DND-41 (cell line): ENCODE data around the gene ULK1.

Experiments
- ATAC-seq: fragments of 200-7000 bp; cut with Tn5 transposase; 3 replicates; pipeline ENCODE4 v1.9.1; 2021; ENCODE audit warnings: low read depth; ENCODE audit not compliant: insufficient read depth
- DNase-seq: peaks from one replicate; pipeline ENCODE4 v3.0.0-alpha.2; 2020
- H2AFZ ChIP-seq: 2 replicates; pipeline ENCODE4 v1.6.0; 2012; ENCODE audit warnings: low read depth, low read length
- H3K27ac ChIP-seq: 2 replicates; pipeline ENCODE4 v1.5.1; 2012; ENCODE audit warnings: low read length, inconsistent platforms
- H3K27me3 ChIP-seq: fragments of 200-600 bp; sonication (generic); 2 replicates; pipeline ENCODE4 v1.6.0; 2012; ENCODE audit warnings: low read length, mild to moderate bottlenecking, inconsistent platforms; ENCODE audit not compliant: insufficient read depth, poor library complexity
- H3K36me3 ChIP-seq: 2 replicates; pipeline ENCODE4 v1.5.1; 2012; ENCODE audit warnings: low read length, inconsistent platforms; ENCODE audit not compliant: insufficient read depth
- H3K4me1 ChIP-seq: 2 replicates; pipeline ENCODE4 v1.5.1; 2012; ENCODE audit warnings: mild to moderate bottlenecking, low read length; ENCODE audit not compliant: insufficient read depth
- H3K4me2 ChIP-seq: 2 replicates; pipeline ENCODE4 v1.6.0; 2012; ENCODE audit warnings: mild to moderate bottlenecking, moderate library complexity, low read length, inconsistent platforms; ENCODE audit not compliant: insufficient read depth
- H3K4me3 ChIP-seq, 2 experiments: fragments of 200-600 bp in 1 of 2; shearing (Covaris generic) in 1 of 2; 2 replicates each; pipeline ENCODE4 v1.5.1; 2012 to 2016; ENCODE audit warnings: inconsistent platforms in 2 of 2, low read length in 2 of 2, mild to moderate bottlenecking in 2 of 2, low read depth in 1 of 2, moderate library complexity in 1 of 2
- H3K79me2 ChIP-seq: 2 replicates; pipeline ENCODE4 v1.6.0; 2012; ENCODE audit warnings: low read length, inconsistent platforms; ENCODE audit not compliant: insufficient read depth
- H3K9ac ChIP-seq: 2 replicates; pipeline ENCODE4 v1.6.0; 2012; ENCODE audit warnings: low read depth, mild to moderate bottlenecking, inconsistent platforms, low read length, moderate library complexity
- H3K9me3 ChIP-seq: 2 replicates; pipeline ENCODE4 v1.5.1; 2012; ENCODE audit warnings: low read length, moderate library complexity, mild to moderate bottlenecking, inconsistent platforms; ENCODE audit not compliant: insufficient read depth, severe bottlenecking
- H4K20me1 ChIP-seq: 2 replicates; pipeline ENCODE4 v1.6.0; 2012; ENCODE audit warnings: low read length; ENCODE audit not compliant: insufficient read depth
- CTCF ChIP-seq: IDR thresholded peaks from 2 replicates; pipeline ENCODE4 v1.5.1; 2012; ENCODE audit warnings: borderline replicate concordance, low read length, moderate library complexity, mild to moderate bottlenecking; ENCODE audit not compliant: poor library complexity, severe bottlenecking; ENCODE audit errors: extremely low read depth
- EZH2 ChIP-seq: IDR thresholded peaks from 3 replicates; pipeline ENCODE4 v1.6.1; 2012; ENCODE audit warnings: borderline replicate concordance, low read depth, mild to moderate bottlenecking, moderate library complexity, low read length, inconsistent platforms; ENCODE audit not compliant: severe bottlenecking

The ULK1 gene

GRCh38 chr12:131930510-131930909, 36.1 kb downstream of the ULK1 start:
- peaks cover 25% of the 10 kb centered on the region for H3K4me1 ChIP-seq
- ATAC-seq (no peak), DNase-seq (no peak)
- no peaks in the 10 kb centered on the region for H3K27me3 ChIP-seq
- H3K9ac ChIP-seq = peak overlapping the region; percentile 86
- peak overlapping the region; percentile 96 for H3K4me2 ChIP-seq
- H3K36me3 ChIP-seq = peaks cover 46% of the 10 kb centered on the region
- no peak overlapping the region for H2AFZ ChIP-seq
- H3K27ac ChIP-seq = peak overlapping the region; percentile 38; the same call in 1 of the 2 replicates
- peaks cover 23% of the 10 kb centered on the region for H4K20me1 ChIP-seq
- H3K4me3 ChIP-seq = peak overlapping the region; percentile 97 to 98; a peak in 3 of 4 replicates
- TF ChIP-seq EZH2 (no peak), CTCF (no peak)
- H3K9me3 ChIP-seq = no peaks in the 10 kb centered on the region
- peaks cover 28% of the 10 kb centered on the region for H3K79me2 ChIP-seq

GRCh38 chr12:131933387-131933786, 39.0 kb downstream of the ULK1 start:
- DNase-seq (no peak), ATAC-seq (no peak)
- Histone ChIP-seq H3K4me1 (peaks cover 20% of the 10 kb centered on the region), H3K4me2 (no peak overlapping the region), H3K79me2 (peaks cover 28% of the 10 kb centered on the region), H3K36me3 (peaks cover 60% of the 10 kb centered on the region), H3K4me3 (no peak overlapping the region), H3K27me3 (no peaks in the 10 kb centered on the region), H4K20me1 (peaks cover 23% of the 10 kb centered on the region), H3K27ac (no peak overlapping the region), H2AFZ (no peak overlapping the region), H3K9ac (no peak overlapping the region), H3K9me3 (no peaks in the 10 kb centered on the region)
- no peak for TF ChIP-seq EZH2
- TF ChIP-seq CTCF = no peak

- ATAC-seq (no peak), DNase-seq (no peak)
- peaks cover 68% of the 10 kb centered on the region for H3K36me3 ChIP-seq
- peaks cover 23% of the 10 kb centered on the region for H3K79me2 ChIP-seq
- H3K4me1 ChIP-seq = peaks cover 16% of the 10 kb centered on the region
- no peak for TF ChIP-seq CTCF
- TF ChIP-seq EZH2 = no peak
- H3K27me3 ChIP-seq = no peaks in the 10 kb centered on the region
- H3K9ac ChIP-seq = no peak overlapping the region
- H3K27ac ChIP-seq = no peak overlapping the region
- H3K4me3 ChIP-seq = no peak overlapping the region
- H4K20me1 ChIP-seq = peaks cover 26% of the 10 kb centered on the region
- H3K4me2 ChIP-seq = no peak overlapping the region
- H2AFZ ChIP-seq = no peak overlapping the region
- H3K9me3 ChIP-seq = no peaks in the 10 kb centered on the region
Measured at GRCh38 chr12:131934535-131934934, 40.1 kb downstream of the ULK1 start.

- Histone ChIP-seq H3K4me3 (no peak overlapping the region), H2AFZ (no peak overlapping the region), H4K20me1 (peaks cover 20% of the 10 kb centered on the region), H3K36me3 (peaks cover 72% of the 10 kb centered on the region), H3K4me1 (no peaks in the 10 kb centered on the region), H3K79me2 (peaks cover 2% of the 10 kb centered on the region; the same call in 1 of the 2 replicates), H3K9ac (no peak overlapping the region), H3K9me3 (no peaks in the 10 kb centered on the region), H3K27me3 (no peaks in the 10 kb centered on the region), H3K4me2 (no peak overlapping the region), H3K27ac (no peak overlapping the region)
- DNase-seq (no peak), ATAC-seq (no peak)
- TF ChIP-seq CTCF (no peak), EZH2 (no peak)
Measured at GRCh38 chr12:131938082-131938481, 43.7 kb downstream of the ULK1 start.
